ENCODE measurements around the gene IL1R2.
"Not testable (repeated sequence)": the region's sequence is repeated elsewhere in the genome, so short reads cannot be mapped to it uniquely, and the experiment has no call there.

DNA sequence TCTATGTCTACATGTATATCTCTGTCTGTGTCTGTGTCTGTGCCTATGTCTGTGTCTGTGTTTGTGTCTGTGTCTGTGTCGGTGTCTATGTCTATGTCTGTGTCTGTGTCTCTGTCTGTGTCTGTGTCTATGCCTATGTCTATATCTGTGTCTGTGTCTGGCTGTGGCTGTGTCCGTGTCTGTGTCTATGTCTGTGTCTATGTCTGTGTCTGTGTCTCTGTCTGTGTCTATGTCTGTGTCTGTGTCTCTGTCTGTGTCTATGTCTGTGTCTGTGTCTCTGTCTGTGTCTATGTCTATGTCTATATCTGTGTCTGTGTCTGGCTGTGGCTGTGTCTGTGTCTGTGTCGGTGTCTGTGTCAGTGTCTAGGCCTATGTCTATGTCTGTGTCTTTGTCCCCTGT is 11.1 kb downstream of the IL1R2 start:
- TF ChIP-seq, protein P1, sequence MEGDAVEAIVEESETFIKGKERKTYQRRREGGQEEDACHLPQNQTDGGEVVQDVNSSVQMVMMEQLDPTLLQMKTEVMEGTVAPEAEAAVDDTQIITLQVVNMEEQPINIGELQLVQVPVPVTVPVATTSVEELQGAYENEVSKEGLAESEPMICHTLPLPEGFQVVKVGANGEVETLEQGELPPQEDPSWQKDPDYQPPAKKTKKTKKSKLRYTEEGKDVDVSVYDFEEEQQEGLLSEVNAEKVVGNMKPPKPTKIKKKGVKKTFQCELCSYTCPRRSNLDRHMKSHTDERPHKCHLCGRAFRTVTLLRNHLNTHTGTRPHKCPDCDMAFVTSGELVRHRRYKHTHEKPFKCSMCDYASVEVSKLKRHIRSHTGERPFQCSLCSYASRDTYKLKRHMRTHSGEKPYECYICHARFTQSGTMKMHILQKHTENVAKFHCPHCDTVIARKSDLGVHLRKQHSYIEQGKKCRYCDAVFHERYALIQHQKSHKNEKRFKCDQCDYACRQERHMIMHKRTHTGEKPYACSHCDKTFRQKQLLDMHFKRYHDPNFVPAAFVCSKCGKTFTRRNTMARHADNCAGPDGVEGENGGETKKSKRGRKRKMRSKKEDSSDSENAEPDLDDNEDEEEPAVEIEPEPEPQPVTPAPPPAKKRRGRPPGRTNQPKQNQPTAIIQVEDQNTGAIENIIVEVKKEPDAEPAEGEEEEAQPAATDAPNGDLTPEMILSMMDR (IDR thresholded peaks at IDR 0.05): not testable (repeated sequence)
- not testable (repeated sequence) for TF ChIP-seq POLR2AphosphoS2 (conservative IDR thresholded peaks at IDR 0.05; ENCODE audit: low read length); PHF8 (IDR thresholded peaks at IDR 0.05; ENCODE audit: borderline replicate concordance, low read depth); CBX2 (IDR thresholded peaks at IDR 0.05; ENCODE audit: borderline replicate concordance, low read depth); HOXA7 (CRISPR knock-in tag; IDR thresholded peaks at IDR 0.05); ESRRA (IDR thresholded peaks at IDR 0.05; ENCODE audit: borderline replicate concordance, low read length); POLR2A (IDR thresholded peaks at IDR 0.05; ENCODE audit: low read length)
